Measurements from ENCODE around the gene GALNTL6. TPM values are rescaled to one million over a fixed set of nuclear protein-coding genes. Genes with fewer than 3 reads are reported as not detected.

Gene GALNTL6
- total RNA-seq, 1 donor from 2014 or later = 0.13 TPM

DNA sequence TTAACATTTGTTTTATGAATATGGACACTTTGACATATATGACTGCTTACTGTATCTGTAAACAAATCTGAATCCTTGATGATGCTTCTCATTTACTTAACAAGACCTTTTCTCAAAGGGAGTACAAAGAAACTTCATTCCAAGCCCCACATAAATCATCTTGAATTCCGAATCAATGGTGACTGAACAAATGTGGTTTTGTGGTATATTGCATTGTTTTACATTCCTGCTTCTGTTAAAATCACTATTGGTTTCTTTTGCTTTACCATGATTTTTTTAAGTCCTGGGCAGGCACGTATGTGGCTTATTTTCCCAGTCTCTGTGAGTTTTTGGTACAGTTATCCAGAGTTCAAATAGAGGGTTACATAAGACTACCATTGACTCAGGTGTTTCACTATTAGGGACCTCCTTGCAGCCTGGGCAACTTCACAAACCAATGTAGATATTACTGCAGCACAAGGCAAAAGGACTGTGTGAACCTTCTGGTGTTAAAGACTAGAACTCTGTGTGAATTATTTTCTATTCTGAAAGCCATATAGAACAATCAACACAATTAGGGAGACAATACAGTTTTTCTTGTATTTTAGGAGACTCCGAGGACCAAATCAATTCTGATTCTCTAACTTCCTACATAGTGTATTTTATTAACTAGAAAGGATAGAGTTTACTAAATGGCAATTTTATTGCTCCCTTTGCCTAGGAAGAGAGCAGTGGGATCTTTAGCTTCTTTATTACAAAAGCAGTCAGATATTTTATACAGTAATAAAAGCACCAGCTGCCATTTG, 196.4 kb downstream of the GALNTL6 start:
- no peak overlapping the region for H3K4me3 ChIP-seq (ENCODE audit: low read depth, low read length)
- no peaks in the 10 kb centered on the region for H3K36me3 ChIP-seq (ENCODE audit: control insufficient read depth, insufficient read depth, low read length)
- H3K27me3 ChIP-seq (ENCODE audit: control insufficient read depth, insufficient read depth, low read length) = no peaks in the 10 kb centered on the region
- no peak for DNase-seq (ENCODE audit: low read depth)
- no peak for TF ChIP-seq CTCF (IDR thresholded peaks at IDR 0.05; ENCODE audit: insufficient read depth, low read length, poor library complexity, severe bottlenecking)

DNA sequence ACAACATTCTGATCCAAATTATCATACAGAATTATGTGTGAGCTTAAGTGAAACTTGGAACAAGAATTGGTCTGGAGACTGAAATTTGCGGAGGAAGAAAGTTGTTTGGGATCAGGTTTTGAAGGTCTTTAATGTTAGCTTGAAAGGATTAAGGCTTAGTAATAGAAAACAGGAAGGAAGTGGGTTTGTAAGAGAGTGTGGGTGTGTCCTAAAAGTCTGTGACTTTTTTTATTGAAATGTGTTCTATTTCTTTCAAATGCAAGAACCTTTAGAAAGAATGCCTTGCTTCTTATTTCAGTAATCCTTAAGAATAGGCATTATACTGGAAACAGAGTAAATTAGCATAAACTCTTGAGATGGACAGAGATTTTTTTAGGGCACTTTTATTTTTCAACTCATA, 198.0 kb downstream of the GALNTL6 start:
- no peak overlapping the region for H3K4me3 ChIP-seq (ENCODE audit: low read depth, low read length)
- DNase-seq (ENCODE audit: low read depth) = no peak
- TF ChIP-seq CTCF (IDR thresholded peaks at IDR 0.05; ENCODE audit: insufficient read depth, low read length, poor library complexity, severe bottlenecking) = no peak
- no peaks in the 10 kb centered on the region for H3K27me3 ChIP-seq (ENCODE audit: control insufficient read depth, insufficient read depth, low read length)
- no peaks in the 10 kb centered on the region for H3K36me3 ChIP-seq (ENCODE audit: control insufficient read depth, insufficient read depth, low read length)

GRCh38 chr4:172018358-172018757, 205.2 kb downstream of the GALNTL6 start:
- H3K27me3 ChIP-seq (ENCODE audit: control insufficient read depth, insufficient read depth, low read length) = no peaks in the 10 kb centered on the region
- no peak overlapping the region for H3K4me3 ChIP-seq (ENCODE audit: low read depth, low read length)
- no peak for TF ChIP-seq CTCF (IDR thresholded peaks at IDR 0.05; ENCODE audit: insufficient read depth, low read length, poor library complexity, severe bottlenecking)
- DNase-seq (ENCODE audit: low read depth) = no peak
- no peaks in the 10 kb centered on the region for H3K36me3 ChIP-seq (ENCODE audit: control insufficient read depth, insufficient read depth, low read length)

DNA sequence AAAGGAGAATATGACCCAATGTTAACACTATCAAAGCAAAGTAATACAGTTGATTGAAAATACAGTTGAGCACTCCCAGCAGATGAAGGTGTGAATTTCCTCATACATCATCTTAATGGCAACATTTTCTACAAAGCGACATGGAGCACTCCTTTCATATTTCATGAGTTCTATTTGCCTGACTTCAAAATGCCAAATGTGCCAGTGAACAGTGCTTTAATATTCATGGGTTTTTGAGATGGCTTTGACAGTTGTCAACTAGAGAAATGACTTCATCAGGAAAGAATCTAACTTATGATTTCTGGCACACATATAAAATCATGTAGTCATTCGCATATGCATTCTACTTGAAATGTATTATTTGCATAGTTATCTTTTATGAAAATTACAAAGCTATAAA, 222.4 kb downstream of the GALNTL6 start:
- DNase-seq (ENCODE audit: low read depth) = no peak
- no peak for TF ChIP-seq CTCF (IDR thresholded peaks at IDR 0.05; ENCODE audit: insufficient read depth, low read length, poor library complexity, severe bottlenecking)
- Histone ChIP-seq H3K36me3 (ENCODE audit: control insufficient read depth, insufficient read depth, low read length) (no peaks in the 10 kb centered on the region), H3K27me3 (ENCODE audit: control insufficient read depth, insufficient read depth, low read length) (no peaks in the 10 kb centered on the region), H3K4me3 (ENCODE audit: low read depth, low read length) (no peak overlapping the region)

DNA sequence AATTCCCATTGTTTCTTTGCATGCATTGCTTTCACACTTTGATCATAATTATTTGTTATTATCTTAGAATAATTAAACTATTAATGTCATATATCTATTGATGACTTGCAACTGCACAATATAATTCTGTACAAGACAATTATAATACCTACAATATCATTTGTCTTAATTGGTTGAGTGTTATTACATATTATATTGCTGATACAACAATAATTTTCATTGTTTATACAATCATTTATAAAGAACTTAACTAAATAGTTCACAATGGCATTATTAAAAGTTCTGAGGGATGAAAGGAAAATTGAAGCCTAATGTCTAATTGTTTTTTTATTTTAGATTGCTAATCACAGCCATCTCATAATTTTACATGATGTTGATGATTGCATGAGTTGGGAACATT, 227.6 kb downstream of the GALNTL6 start:
- TF ChIP-seq CTCF (IDR thresholded peaks at IDR 0.05; ENCODE audit: insufficient read depth, low read length, poor library complexity, severe bottlenecking) = no peak
- H3K27me3 ChIP-seq (ENCODE audit: control insufficient read depth, insufficient read depth, low read length) = no peaks in the 10 kb centered on the region
- no peak overlapping the region for H3K4me3 ChIP-seq (ENCODE audit: low read depth, low read length)
- no peak for DNase-seq (ENCODE audit: low read depth)
- no peaks in the 10 kb centered on the region for H3K36me3 ChIP-seq (ENCODE audit: control insufficient read depth, insufficient read depth, low read length)

DNA sequence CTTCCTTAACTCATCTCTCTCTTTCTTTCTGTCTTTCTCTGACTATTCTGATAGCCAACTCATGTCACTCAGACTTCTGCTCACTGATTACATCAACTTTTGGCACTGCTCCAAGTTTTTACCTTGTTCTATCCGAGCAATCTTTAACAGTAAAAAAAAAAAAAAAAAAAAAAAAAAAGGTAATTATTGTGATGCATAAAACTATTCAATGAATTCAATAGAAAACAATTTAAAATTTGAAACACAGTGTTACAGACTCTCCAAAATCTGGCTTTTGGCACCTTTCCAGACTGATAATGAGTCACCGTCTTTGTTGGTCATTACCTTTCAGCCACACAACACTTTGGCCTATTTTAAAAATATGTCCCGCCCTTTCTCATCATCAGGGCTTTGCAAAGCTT, 229.5 kb downstream of the GALNTL6 start:
- no peak overlapping the region for H3K4me3 ChIP-seq (ENCODE audit: low read depth, low read length)
- TF ChIP-seq CTCF (IDR thresholded peaks at IDR 0.05; ENCODE audit: insufficient read depth, low read length, poor library complexity, severe bottlenecking) = no peak
- DNase-seq (ENCODE audit: low read depth) = no peak
- no peaks in the 10 kb centered on the region for H3K36me3 ChIP-seq (ENCODE audit: control insufficient read depth, insufficient read depth, low read length)
- no peaks in the 10 kb centered on the region for H3K27me3 ChIP-seq (ENCODE audit: control insufficient read depth, insufficient read depth, low read length)

Data from kidney epithelial cell (primary cell).